Measurements from ENCODE around the gene DHRS1.

DHRS1 gene

DNA sequence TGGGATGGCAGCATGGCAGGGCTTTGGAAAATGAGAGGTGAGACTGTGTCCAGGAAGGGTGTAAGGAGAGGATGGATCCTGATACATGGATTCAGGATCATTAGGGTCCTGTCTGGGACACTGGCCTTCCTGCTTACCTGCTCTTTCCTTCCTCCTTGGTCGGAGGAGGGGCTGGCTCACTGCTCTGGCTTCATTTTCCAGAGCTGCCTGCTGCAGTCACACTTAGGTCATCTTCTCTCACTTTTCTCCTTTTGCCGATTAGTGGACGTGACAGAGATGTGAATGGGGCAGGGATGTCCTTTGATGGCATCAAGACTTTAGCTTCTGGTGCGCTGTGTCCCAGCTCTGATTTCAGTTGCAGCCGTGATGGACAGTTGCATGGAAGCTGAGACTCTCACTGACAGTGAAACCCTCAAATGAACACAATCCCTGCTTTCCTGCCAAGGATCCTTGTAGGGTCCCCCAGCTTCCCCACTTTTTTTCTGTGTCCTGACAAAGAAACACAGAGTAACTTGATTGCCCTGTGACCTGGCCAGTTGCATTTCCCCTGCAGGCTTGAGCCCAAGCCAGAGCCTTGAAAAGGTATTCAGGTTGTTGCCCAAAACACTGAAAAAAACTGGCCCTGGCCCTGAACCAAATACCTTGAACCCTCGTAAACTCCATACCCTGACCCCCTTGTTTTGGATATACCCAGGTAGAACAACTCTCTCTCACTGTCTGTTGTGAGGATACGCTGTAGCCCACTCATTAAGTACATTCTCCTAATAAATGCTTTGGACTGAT is 9.0 kb upstream of the DHRS1 start:
- no peak for DNase-seq

GRCh38 chr14:24307575-24308341 is 8.2 kb upstream of the DHRS1 start, which contains the start of gene CIDEB:
TSS of gene CIDEB (minus strand) at chr14:24307977. CDS start at chr14:24307858, 119 bp downstream.
- DNase-seq = no peak

DNA sequence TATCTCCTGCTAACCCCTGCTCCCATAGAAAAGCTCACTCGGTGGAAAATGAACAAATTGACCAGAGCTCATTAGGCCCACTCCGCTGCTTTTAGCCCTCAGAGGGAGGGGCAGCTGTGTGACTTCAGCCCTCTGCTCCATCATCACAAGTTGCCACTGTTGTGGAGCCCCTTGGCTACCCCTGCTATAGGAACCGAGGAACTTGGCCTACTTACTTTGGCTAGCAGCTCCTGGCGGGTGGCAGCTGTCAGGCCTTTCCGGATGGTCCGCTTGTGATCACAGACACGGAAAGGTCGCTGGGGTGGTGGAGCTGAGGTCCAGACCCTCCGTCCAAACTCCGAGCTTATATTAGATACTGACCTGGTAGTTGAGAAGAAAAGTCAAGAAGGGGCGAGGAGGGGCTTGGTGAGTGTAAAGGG is 7.6 kb upstream of the DHRS1 start:
- DNase-seq = no peak

- no peak for DNase-seq
These were observed 4.4 kb upstream of the DHRS1 start for GRCh38 chr14:24304019-24304387.

GRCh38 chr14:24300326-24300980 is 873 bp upstream of the DHRS1 start:
- DNase-seq = no peak

DNA sequence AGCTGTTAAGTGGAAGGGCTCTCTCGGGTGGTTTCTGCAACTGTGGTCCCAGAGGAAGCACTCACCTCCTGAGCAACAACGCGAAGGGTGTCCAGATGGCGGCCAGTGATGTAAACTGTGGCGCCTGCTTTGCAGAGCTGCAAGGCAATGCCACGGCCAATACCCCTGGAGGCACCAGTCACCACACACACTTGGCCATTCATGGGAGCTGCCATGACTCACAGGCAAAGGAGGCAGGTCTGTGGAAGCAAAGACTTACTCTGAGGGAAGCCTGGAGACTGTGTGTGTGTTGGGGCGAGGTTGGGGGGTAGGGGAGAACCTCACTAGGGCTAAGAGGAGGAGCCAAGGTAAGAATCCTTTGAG is 707 bp downstream of the DHRS1 start:
- no peak for DNase-seq

GRCh38 chr14:24297190-24297964 is 2.2 kb downstream of the DHRS1 start:
- peak; percentile 30 for DNase-seq

- DNase-seq = peak; percentile 38
These were observed 3.0 kb downstream of the DHRS1 start for GRCh38 chr14:24296341-24297157.

DNA sequence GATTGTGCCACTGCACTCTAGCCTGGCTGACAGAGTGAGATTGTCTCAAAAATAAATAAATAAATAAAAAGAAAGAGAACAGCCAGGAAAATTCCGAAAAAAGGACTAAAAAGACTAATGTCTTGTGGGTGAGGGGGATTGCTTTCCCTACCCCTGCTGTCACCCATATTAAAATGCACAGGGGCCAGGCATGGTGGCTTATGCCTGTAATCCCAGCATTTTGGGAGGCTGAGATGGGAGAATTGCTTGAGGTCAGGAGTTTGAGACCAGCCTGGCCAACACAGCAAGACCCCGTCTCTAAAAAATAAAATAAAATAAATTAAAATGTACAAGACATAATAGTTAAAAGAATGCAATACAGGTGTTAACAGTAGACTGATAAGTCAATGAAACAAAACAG is 6.1 kb downstream of the DHRS1 start:
- no peak for DNase-seq

DNA sequence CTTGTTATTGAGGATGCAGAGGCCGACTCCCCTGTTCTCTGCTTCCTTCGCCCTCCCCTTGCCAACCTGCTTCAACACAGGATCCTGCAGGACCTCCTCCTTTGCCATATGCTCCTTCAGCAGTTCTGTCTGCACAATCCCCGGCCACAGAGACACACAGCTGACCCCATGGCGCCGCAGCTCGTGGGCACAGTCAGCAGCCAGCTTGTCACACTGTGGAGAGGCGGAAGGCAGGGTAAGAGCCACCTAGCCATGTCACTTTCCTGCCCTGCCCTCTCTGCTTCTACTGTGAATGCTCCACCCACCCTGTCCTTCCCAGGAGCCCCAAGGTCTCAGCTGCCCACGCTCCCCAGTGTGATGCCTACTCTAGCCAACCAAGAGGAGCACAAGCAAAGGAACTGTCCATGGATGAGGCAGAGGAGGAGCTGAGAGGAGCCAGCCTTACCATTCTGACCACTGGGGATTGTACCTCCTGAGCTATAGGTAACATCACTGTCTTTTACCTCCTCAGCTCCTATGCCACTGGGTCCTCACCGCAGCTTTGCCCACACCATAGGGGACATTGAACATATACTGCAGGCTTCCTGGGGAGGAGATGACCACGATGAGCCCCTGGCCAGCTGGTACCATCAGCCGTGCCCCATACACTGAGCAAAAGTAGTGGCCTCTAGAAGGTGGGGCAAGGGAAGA is 7.3 kb downstream of the DHRS1 start:
- no peak for DNase-seq

- no peak for DNase-seq
These were observed 8.0 kb downstream of the DHRS1 start for GRCh38 chr14:24291446-24292117.

GRCh38 chr14:24290746-24291145 is 8.8 kb downstream of the DHRS1 start:
- no peak for DNase-seq

GRCh38 chr14:24289649-24290280 is 9.8 kb downstream of the DHRS1 start:
- no peak for DNase-seq

GRCh38 chr14:24286996-24287395 is 12.6 kb downstream of the DHRS1 start:
- DNase-seq = no peak

- DNase-seq = no peak
These were observed 14.2 kb downstream of the DHRS1 start for GRCh38 chr14:24285351-24285750.

- DNase-seq = no peak
These were observed 15.0 kb downstream of the DHRS1 start for GRCh38 chr14:24284501-24285035.

DNA sequence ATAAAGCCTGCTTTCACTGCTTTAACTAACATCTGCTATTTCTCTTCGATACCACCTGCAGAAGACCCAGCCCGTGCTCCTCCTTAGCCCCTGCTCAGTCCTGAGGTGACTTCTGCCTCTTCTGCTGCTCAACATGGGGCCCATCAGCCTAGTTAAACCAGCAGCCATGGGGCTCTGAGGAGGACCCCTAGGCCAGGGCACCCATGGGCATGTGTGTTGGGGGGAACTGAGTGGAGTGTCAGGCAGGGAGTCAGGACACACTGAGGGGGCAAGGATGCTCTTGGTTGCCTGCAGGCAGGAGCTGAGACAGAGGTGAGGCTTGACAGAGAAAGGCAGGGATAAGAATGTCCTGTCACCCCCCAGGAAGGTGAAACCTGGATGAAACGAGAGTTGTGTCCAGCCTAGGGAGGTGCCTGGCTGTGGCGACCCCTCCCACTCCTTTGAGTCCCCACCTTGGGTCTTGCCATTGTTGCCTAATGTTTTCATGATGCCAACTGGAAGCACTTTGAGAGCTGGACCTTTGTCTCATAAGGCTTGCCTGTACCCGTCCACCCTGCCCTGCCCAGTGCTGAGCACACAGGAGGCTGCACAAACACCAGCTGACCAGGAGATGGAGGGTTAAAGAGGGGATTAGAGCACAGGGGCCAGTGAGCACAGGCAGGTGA is 15.7 kb downstream of the DHRS1 start:
- DNase-seq = no peak

- no peak for DNase-seq
These were observed 16.8 kb downstream of the DHRS1 start for GRCh38 chr14:24282736-24283135.

DNA sequence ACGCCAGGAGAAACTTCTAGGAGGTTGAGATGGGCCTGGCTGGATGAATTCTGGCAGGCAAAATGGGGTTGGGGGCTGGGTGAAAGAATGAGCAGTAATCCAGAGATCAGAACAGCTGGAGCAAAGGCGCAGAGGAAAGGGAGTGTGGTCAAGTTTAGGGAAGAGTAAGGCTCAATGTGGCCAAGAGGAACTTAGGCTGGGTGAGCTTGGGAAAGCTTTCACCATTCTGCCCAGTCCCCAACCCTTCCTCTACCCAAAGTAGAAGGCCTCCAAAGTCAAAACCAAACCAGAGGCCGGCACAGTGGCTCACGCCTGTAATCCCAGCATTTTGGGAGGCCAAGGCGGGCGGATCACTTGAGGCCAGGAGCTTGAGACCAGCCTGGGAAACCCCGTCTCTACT is 17.9 kb downstream of the DHRS1 start:
- no peak for DNase-seq

All from GF-D8 (cell line).